Stomach smooth muscle (tissue), 2 donors: ENCODE measurements around the gene FHOD3.

Source experiments
- H3K27ac ChIP-seq: one replicate; pipeline ENCODE4 v1.7.0; 2013; ENCODE audit warnings: mild to moderate bottlenecking, low read length, inconsistent platforms
- H3K27me3 ChIP-seq, 2 donors: one replicate each; pipeline ENCODE4 v1.7.0; 2013; ENCODE audit warnings: low read length in 2 of 2; ENCODE audit not compliant: insufficient read depth in 2 of 2, control insufficient read depth in 1 of 2
- H3K36me3 ChIP-seq, 2 donors: one replicate each; pipeline ENCODE4 v1.7.0; 2013; ENCODE audit warnings: low read length in 2 of 2; ENCODE audit not compliant: control insufficient read depth in 2 of 2, insufficient read depth in 2 of 2
- H3K4me1 ChIP-seq: one replicate; pipeline ENCODE4 v1.7.0; 2013; ENCODE audit warnings: low read length; ENCODE audit not compliant: control insufficient read depth, insufficient read depth
- H3K4me3 ChIP-seq, 2 donors: one replicate each; pipeline ENCODE4 v1.7.0; 2013; ENCODE audit warnings: low read length in 2 of 2
- H3K9ac ChIP-seq, 2 donors: one replicate each; pipeline ENCODE4 v1.7.0; 2013; ENCODE audit warnings: low read length in 2 of 2, mild to moderate bottlenecking in 1 of 2
- H3K9me3 ChIP-seq, 2 donors: one replicate each; pipeline ENCODE4 v1.7.0; 2013; ENCODE audit warnings: low read length in 2 of 2; ENCODE audit not compliant: control insufficient read depth in 2 of 2
- donor health status: healthy.
- donor health status: Pancreatic carcinoma.

FHOD3 gene

GRCh38 chr18:36308711-36309435 lies 11.4 kb downstream of the FHOD3 start:
- Histone ChIP-seq H3K4me3 (no peak overlapping the region), H3K4me1 (no peaks in the 10 kb centered on the region), H3K9ac (no peak overlapping the region), H3K27me3 (no peaks in the 10 kb centered on the region), H3K36me3 (no peaks in the 10 kb centered on the region), H3K9me3 (no peaks in the 10 kb centered on the region), H3K27ac (no peak overlapping the region)

DNA sequence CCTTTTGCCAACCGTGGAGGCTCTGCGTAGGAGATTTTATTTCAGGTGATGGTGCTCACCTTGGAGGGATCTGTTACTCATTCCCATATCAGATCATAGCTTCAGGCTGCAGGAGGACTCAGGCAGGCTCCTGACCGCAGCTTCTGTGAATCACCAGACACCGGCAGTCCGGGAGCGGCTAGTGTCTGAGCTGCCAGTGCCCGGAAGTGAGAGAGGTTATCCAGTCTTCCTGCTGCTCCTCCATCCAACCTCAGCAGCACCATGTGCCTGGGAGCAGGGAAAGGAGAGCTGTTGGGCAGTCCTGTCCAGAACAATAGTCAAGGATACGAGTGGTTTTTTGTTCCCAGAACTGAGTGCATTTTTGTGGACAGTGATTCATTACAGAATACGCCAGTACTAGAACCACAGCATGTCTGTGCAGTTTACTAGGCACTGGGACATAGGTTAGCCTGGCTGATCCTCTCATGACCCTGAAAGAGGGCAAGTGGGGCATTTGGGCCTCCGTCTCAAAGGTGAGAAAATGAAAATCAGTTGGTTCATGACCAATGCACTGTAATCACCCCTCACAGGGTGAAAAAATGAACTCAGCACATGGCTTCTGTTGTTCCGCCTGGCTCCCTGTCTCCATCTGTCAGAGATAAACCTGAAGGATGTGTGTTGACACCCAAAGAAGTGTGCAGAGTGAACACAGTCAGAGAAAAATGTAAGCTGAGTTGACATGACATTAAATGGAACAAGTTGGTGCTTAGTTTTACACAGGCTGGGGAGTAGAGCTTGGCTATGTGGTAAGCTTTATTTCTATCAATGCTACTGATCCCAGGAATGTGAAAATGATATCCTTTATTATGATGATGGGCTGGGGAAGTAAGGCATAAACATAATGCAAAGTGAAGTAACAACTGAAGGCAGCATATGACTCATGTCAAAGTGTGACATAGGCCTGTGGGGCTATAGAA lies 12.2 kb downstream of the FHOD3 start:
- Histone ChIP-seq H3K27ac (no peak overlapping the region), H3K9ac (no peak overlapping the region)

DNA sequence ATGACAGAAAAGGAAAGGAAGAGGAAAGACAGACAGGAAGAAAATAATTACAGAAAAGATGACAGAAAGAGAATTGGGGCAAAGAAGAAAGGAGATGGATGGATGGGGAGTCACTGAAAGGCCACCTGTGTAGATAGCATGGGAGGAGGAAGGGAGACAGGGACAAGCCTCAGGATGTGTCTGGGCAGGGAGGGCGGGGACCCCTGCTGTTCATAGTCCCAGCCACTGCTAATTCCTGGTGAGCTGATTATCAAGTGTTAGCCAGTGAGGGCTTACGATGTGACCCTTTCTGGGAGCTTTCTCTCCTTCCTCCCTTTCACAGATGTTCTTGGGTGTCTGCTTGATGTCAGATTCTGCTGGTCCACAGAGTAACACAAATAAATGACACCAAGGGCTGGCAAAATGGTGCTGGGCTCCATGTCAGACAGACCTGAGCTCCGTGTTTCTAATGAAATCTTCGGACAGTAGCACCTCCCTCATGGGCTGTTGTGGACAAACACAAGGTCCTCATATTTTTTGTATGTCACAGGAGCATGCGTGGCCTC lies 13.6 kb downstream of the FHOD3 start:
- H3K27ac ChIP-seq, result no peak overlapping the region
- no peak overlapping the region for H3K4me3 ChIP-seq
- H3K9ac ChIP-seq, result no peak overlapping the region
- peaks cover 3% of the 10 kb centered on the region for H3K4me1 ChIP-seq
- no peaks in the 10 kb centered on the region for H3K9me3 ChIP-seq
- H3K27me3 ChIP-seq, result no peaks in the 10 kb centered on the region
- H3K36me3 ChIP-seq, result no peaks in the 10 kb centered on the region

More for the DNA sequence above, 12.2 kb downstream of the FHOD3 start:
- Histone ChIP-seq H3K9me3 (no peaks in the 10 kb centered on the region), H3K4me1 (peaks cover 3% of the 10 kb centered on the region), H3K36me3 (no peaks in the 10 kb centered on the region), H3K4me3 (no peak overlapping the region), H3K27me3 (no peaks in the 10 kb centered on the region)

GRCh38 chr18:36312806-36313395 lies 15.4 kb downstream of the FHOD3 start:
- no peak overlapping the region for H3K27ac ChIP-seq
- H3K4me3 ChIP-seq, result no peak overlapping the region
- no peaks in the 10 kb centered on the region for H3K27me3 ChIP-seq
- no peaks in the 10 kb centered on the region for H3K36me3 ChIP-seq
- H3K9ac ChIP-seq, result no peak overlapping the region
- H3K4me1 ChIP-seq, result peaks cover 3% of the 10 kb centered on the region
- H3K9me3 ChIP-seq, result no peaks in the 10 kb centered on the region

DNA sequence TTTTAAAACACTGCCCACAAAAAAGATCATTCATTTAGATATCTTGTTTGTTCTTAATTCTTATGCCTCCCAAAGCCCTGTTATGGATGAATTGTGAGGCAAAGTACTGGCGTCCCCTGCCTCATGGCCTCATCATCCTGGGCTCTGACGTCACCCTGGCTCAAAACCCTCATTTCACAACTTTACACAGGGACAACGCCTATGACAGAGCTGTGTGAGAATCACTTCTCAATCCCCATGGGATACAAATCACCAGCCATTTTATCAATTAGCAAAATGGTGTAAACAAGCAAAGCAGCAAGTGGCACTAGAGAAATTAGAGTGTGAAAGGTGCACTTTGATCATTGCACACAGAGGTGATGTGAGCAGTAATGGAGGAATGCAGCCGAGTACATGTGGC lies 16.6 kb downstream of the FHOD3 start:
- Histone ChIP-seq H3K9ac (no peak overlapping the region), H3K36me3 (no peaks in the 10 kb centered on the region), H3K4me3 (no peak overlapping the region), H3K9me3 (no peaks in the 10 kb centered on the region), H3K27ac (no peak overlapping the region), H3K27me3 (no peaks in the 10 kb centered on the region), H3K4me1 (peaks cover 3% of the 10 kb centered on the region)

GRCh38 chr18:36314754-36315153 lies 17.2 kb downstream of the FHOD3 start:
- no peaks in the 10 kb centered on the region for H3K27me3 ChIP-seq
- H3K36me3 ChIP-seq, result no peaks in the 10 kb centered on the region
- H3K9ac ChIP-seq, result no peak overlapping the region
- H3K4me3 ChIP-seq, result no peak overlapping the region
- H3K27ac ChIP-seq, result no peak overlapping the region
- no peaks in the 10 kb centered on the region for H3K9me3 ChIP-seq
- H3K4me1 ChIP-seq, result peaks cover 3% of the 10 kb centered on the region

GRCh38 chr18:36315736-36316135 lies 18.2 kb downstream of the FHOD3 start:
- Histone ChIP-seq H3K27ac (no peak overlapping the region), H3K4me3 (no peak overlapping the region), H3K4me1 (peaks cover 3% of the 10 kb centered on the region), H3K9ac (no peak overlapping the region), H3K27me3 (no peaks in the 10 kb centered on the region), H3K9me3 (no peaks in the 10 kb centered on the region), H3K36me3 (no peaks in the 10 kb centered on the region)

DNA sequence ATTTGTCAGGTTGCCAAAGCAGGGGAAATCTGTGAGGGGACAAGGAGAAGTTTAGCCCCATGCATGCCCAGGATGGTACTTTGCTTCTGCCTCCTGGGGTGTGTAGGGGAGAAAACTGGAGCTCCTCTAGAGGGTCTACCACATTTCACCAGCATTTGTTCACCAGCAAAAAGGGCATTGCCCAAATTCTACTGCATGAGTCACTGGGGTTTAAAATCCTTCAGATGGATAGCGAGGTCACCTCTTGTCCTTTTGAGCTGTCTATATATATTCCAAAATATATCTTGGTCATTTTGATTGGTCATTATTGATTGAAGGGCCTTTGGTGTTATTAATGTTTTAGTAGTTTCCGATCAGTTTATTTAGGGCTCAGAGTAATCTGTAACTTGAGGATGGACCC lies 18.7 kb downstream of the FHOD3 start:
- Histone ChIP-seq H3K9ac (no peak overlapping the region), H3K27me3 (no peaks in the 10 kb centered on the region), H3K4me1 (peaks cover 3% of the 10 kb centered on the region), H3K9me3 (no peaks in the 10 kb centered on the region), H3K36me3 (no peaks in the 10 kb centered on the region), H3K4me3 (no peak overlapping the region), H3K27ac (no peak overlapping the region)

GRCh38 chr18:36321658-36322407 lies 24.3 kb downstream of the FHOD3 start:
- H3K4me3 ChIP-seq, result no peak overlapping the region
- H3K9ac ChIP-seq, result no peak overlapping the region
- H3K9me3 ChIP-seq, result no peaks in the 10 kb centered on the region
- H3K36me3 ChIP-seq, result no peaks in the 10 kb centered on the region
- H3K4me1 ChIP-seq, result no peaks in the 10 kb centered on the region
- H3K27ac ChIP-seq, result no peak overlapping the region
- no peaks in the 10 kb centered on the region for H3K27me3 ChIP-seq

DNA sequence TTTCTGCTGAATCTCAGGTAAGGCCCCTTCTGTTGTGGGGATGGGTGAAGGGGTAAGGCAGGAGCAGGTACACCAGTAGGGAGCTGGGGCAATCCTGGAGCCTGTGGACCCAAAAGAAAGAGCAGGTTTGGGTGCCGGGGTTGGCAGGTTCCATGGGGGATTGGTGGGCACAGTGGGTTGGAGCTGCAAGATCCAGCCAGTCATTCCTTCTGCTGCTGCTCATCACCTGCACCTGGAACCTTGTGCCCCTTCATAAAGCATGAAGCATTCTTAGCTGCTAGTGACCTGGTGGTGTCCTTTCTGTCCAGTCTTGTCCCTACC lies 24.9 kb downstream of the FHOD3 start:
- Histone ChIP-seq H3K9ac (no peak overlapping the region), H3K27me3 (no peaks in the 10 kb centered on the region), H3K4me1 (no peaks in the 10 kb centered on the region), H3K9me3 (no peaks in the 10 kb centered on the region), H3K27ac (no peak overlapping the region), H3K4me3 (no peak overlapping the region), H3K36me3 (no peaks in the 10 kb centered on the region)
